ENCODE measurements around the gene SP3. TPM values are rescaled to one million over a fixed set of nuclear protein-coding genes. Genes with fewer than 3 reads are reported as not detected.

The SP3 gene
- polyA plus RNA-seq, 2 of the 4 experiments (the other 2 are of a cell fraction), result 40.1 to 83.1 TPM

DNA sequence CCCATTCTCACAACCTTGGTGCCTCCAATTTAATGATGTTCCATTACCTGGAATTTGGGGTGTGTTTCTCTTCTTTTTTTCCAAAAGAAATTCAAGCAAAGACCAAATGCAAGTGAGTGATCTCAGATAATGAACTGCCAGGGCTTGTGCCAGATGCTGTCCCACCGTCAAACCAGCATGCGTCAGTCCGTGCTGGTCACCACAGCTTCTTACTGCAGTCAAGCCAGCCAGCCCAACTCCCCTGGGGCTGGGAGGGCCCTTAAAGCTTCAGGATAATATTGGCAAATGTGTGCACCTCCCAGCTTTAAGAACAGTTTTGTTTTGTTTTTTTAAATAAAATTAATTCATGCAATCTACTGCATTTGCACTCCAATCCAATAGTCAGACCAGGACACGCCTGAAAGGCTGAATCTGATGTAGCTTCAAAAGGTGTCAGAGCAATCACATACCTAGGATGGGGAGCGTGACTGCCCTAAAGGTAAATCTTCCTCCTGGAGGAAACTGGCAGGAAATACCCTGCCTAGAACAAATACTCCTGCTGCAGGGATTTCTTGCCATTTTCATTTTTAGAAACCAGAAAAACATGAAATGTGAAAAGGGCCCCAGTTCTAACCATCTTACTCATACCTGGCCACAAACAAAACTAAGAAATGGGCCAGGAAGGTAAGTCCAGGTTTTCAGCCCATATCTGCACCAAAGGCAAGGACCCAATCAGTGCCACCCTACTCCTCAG lies 26.8 kb upstream of the SP3 start:
- TF ChIP-seq MAFK (IDR thresholded peaks at IDR 0.05; ENCODE audit: partially characterized antibody) (no peak), NPAS2 (CRISPR knock-in tag; IDR thresholded peaks at IDR 0.05; ENCODE audit: borderline replicate concordance) (no peak), RNF2 (IDR thresholded peaks at IDR 0.05; ENCODE audit: borderline replicate concordance, low read depth) (no peak), ZNF302 (CRISPR knock-in tag; IDR thresholded peaks at IDR 0.05) (no peak), SMC3 (IDR thresholded peaks at IDR 0.05) (no peak), CEBPB (IDR thresholded peaks at IDR 0.05) (no peak), RAD21 (conservative IDR thresholded peaks at IDR 0.05 in 1 of 2, IDR thresholded peaks at IDR 0.05 in 1 of 2) (no peak), KDM1A (IDR thresholded peaks at IDR 0.05; ENCODE audit: low read depth) (no peak), POLR2AphosphoS2 (conservative IDR thresholded peaks at IDR 0.05; ENCODE audit: low read length) (no peak), MAZ (IDR thresholded peaks at IDR 0.05; ENCODE audit: borderline replicate concordance, low read depth, low read length) (no peak), FOXS1 (CRISPR knock-in tag; IDR thresholded peaks at IDR 0.05) (no peak), RFX5 (IDR thresholded peaks at IDR 0.05) (no peak), HEYL (CRISPR knock-in tag; IDR thresholded peaks at IDR 0.05) (no peak), GATA3 (IDR thresholded peaks at IDR 0.05; ENCODE audit: borderline replicate concordance) (no peak), HOXA7 (CRISPR knock-in tag; IDR thresholded peaks at IDR 0.05) (no peak)
- TF ChIP-seq, protein P1, sequence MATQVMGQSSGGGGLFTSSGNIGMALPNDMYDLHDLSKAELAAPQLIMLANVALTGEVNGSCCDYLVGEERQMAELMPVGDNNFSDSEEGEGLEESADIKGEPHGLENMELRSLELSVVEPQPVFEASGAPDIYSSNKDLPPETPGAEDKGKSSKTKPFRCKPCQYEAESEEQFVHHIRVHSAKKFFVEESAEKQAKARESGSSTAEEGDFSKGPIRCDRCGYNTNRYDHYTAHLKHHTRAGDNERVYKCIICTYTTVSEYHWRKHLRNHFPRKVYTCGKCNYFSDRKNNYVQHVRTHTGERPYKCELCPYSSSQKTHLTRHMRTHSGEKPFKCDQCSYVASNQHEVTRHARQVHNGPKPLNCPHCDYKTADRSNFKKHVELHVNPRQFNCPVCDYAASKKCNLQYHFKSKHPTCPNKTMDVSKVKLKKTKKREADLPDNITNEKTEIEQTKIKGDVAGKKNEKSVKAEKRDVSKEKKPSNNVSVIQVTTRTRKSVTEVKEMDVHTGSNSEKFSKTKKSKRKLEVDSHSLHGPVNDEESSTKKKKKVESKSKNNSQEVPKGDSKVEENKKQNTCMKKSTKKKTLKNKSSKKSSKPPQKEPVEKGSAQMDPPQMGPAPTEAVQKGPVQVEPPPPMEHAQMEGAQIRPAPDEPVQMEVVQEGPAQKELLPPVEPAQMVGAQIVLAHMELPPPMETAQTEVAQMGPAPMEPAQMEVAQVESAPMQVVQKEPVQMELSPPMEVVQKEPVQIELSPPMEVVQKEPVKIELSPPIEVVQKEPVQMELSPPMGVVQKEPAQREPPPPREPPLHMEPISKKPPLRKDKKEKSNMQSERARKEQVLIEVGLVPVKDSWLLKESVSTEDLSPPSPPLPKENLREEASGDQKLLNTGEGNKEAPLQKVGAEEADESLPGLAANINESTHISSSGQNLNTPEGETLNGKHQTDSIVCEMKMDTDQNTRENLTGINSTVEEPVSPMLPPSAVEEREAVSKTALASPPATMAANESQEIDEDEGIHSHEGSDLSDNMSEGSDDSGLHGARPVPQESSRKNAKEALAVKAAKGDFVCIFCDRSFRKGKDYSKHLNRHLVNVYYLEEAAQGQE (IDR thresholded peaks at IDR 0.05), result no peak
- TF ChIP-seq, protein P2, sequence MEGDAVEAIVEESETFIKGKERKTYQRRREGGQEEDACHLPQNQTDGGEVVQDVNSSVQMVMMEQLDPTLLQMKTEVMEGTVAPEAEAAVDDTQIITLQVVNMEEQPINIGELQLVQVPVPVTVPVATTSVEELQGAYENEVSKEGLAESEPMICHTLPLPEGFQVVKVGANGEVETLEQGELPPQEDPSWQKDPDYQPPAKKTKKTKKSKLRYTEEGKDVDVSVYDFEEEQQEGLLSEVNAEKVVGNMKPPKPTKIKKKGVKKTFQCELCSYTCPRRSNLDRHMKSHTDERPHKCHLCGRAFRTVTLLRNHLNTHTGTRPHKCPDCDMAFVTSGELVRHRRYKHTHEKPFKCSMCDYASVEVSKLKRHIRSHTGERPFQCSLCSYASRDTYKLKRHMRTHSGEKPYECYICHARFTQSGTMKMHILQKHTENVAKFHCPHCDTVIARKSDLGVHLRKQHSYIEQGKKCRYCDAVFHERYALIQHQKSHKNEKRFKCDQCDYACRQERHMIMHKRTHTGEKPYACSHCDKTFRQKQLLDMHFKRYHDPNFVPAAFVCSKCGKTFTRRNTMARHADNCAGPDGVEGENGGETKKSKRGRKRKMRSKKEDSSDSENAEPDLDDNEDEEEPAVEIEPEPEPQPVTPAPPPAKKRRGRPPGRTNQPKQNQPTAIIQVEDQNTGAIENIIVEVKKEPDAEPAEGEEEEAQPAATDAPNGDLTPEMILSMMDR (IDR thresholded peaks at IDR 0.05), result no peak
- TF ChIP-seq, protein P3, sequence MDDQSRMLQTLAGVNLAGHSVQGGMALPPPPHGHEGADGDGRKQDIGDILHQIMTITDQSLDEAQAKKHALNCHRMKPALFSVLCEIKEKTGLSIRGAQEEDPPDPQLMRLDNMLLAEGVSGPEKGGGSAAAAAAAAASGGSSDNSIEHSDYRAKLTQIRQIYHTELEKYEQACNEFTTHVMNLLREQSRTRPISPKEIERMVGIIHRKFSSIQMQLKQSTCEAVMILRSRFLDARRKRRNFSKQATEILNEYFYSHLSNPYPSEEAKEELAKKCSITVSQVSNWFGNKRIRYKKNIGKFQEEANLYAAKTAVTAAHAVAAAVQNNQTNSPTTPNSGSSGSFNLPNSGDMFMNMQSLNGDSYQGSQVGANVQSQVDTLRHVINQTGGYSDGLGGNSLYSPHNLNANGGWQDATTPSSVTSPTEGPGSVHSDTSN (IDR thresholded peaks at IDR 0.05), result no peak
- TF ChIP-seq, protein P4, sequence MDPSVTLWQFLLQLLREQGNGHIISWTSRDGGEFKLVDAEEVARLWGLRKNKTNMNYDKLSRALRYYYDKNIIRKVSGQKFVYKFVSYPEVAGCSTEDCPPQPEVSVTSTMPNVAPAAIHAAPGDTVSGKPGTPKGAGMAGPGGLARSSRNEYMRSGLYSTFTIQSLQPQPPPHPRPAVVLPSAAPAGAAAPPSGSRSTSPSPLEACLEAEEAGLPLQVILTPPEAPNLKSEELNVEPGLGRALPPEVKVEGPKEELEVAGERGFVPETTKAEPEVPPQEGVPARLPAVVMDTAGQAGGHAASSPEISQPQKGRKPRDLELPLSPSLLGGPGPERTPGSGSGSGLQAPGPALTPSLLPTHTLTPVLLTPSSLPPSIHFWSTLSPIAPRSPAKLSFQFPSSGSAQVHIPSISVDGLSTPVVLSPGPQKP (IDR thresholded peaks at IDR 0.05; ENCODE audit: low read depth, low read length), result no peak
- ATAC-seq, result no peak
- no peak overlapping the region for H3K4me3 ChIP-seq
- DNase-seq (ENCODE audit: low read depth in 1 of 2, low spot score in 1 of 2), result no peak
- no peak for FAIRE-seq
- H3K9me3 ChIP-seq, result no peaks in the 10 kb centered on the region
- ChIA-PET POLR2A (no interaction called here), CTCF (interaction anchor here (0.6 kb wide), 1 partner anchor 108 kb away, joined by 3 read pairs; no protein-coding TSS in a partner anchor)
- H3K27ac ChIP-seq, result no peak overlapping the region
- H3K4me1 ChIP-seq, result peaks cover 11% of the 10 kb centered on the region
- WGBS (ENCODE audit: missing lambda C conversion rate), result 90% methylated on average over 5 of the region's 5 CpGs
- H3K4me2 ChIP-seq, result no peak overlapping the region
